GM12878 (cell line): ENCODE measurements around the gene RPL13A. TPM values are rescaled to one million over a fixed set of nuclear protein-coding genes. Genes with fewer than 3 reads are reported as not detected.
A peak's percentile ranks its signal among the peaks of the same experiment; 100 is the strongest.

Source experiments
- ASH2L ChIP-seq: fragments of 300-600, 200-600 bp; sonication (generic); IDR thresholded peaks from 2 replicates; pipeline ENCODE4 v1.6.1; 2017; ENCODE audit warnings: low read depth, mild to moderate bottlenecking, borderline replicate concordance
- CHD2 ChIP-seq: IDR thresholded peaks from 2 replicates; pipeline ENCODE4 v1.6.1; 2011; ENCODE audit warnings: low read depth, low read length, improper control_type of control experiment, borderline replicate concordance
- CREB1 ChIP-seq: IDR thresholded peaks from 2 replicates; pipeline ENCODE4 v1.6.1; 2012; ENCODE audit warnings: low read depth, mild to moderate bottlenecking, inconsistent platforms
- DPF2 ChIP-seq: fragments of 450-650 bp; IDR thresholded peaks from 2 replicates; pipeline ENCODE4 v1.6.1; 2017; ENCODE audit warnings: mild to moderate bottlenecking
- EGR1 ChIP-seq, 2 experiments: IDR thresholded peaks; 1 replicate in 1 of 2; 2 replicates in 1 of 2; pipeline ENCODE4 v1.6.1; 2011 to 2012; ENCODE audit warnings: low read depth in 2 of 2, low read length in 2 of 2, borderline replicate concordance in 1 of 2, mild to moderate bottlenecking in 1 of 2, moderate library complexity in 1 of 2
- GABPA ChIP-seq: IDR thresholded peaks from 2 replicates; pipeline ENCODE4 v1.6.1; 2014; ENCODE audit warnings: antibody characterized with exemption, low read depth, mild to moderate bottlenecking, inconsistent platforms
- HDGF ChIP-seq: fragments of 450-650 bp; IDR thresholded peaks from 2 replicates; pipeline ENCODE4 v1.6.1; 2016; ENCODE audit warnings: antibody characterized with exemption
- IKZF1 ChIP-seq: fragments of 450-650 bp; conservative IDR thresholded peaks from 2 replicates; pipeline ENCODE4 v1.6.1; 2017; ENCODE audit warnings: antibody characterized with exemption, mild to moderate bottlenecking
- KAT2A ChIP-seq: conservative IDR thresholded peaks from 2 replicates; pipeline ENCODE4 v1.6.1; 2011; ENCODE audit warnings: low read depth, low read length; ENCODE audit not compliant: control insufficient read depth
- MTA2 ChIP-seq: fragments of 450-650 bp; IDR thresholded peaks from 2 replicates; pipeline ENCODE4 v1.6.1; 2016; ENCODE audit warnings: low read depth, mild to moderate bottlenecking, moderate library complexity
- NR2F1 ChIP-seq: fragments of 450-650 bp; conservative IDR thresholded peaks from 2 replicates; pipeline ENCODE4 v1.6.1; 2017; ENCODE audit warnings: mild to moderate bottlenecking
- POLR2AphosphoS2 ChIP-seq: IDR thresholded peaks from 2 replicates; pipeline ENCODE4 v1.6.1; 2011; ENCODE audit warnings: low read depth, mild to moderate bottlenecking, low read length, improper control_type of control experiment, moderate library complexity
- RAD51 ChIP-seq: fragments of 450-650 bp; IDR thresholded peaks from 2 replicates; pipeline ENCODE4 v1.6.1; 2016; ENCODE audit warnings: moderate library complexity, mild to moderate bottlenecking, inconsistent platforms
- RUNX3 ChIP-seq: IDR thresholded peaks from 2 replicates; pipeline ENCODE4 v1.6.1; 2012; ENCODE audit warnings: low read length, inconsistent platforms
- SMAD1 ChIP-seq: fragments of 450-650 bp; IDR thresholded peaks from 2 replicates; pipeline ENCODE4 v1.6.1; 2018; ENCODE audit warnings: mild to moderate bottlenecking, low read depth; ENCODE audit not compliant: partially characterized antibody
- SMAD5 ChIP-seq: IDR thresholded peaks from 2 replicates; pipeline ENCODE4 v1.6.1; 2016; ENCODE audit warnings: antibody characterized with exemption, low read depth
- SMARCA5 ChIP-seq: fragments of 450-650 bp; IDR thresholded peaks from 2 replicates; pipeline ENCODE4 v1.6.1; 2017; ENCODE audit warnings: mild to moderate bottlenecking
- SREBF2 ChIP-seq: IDR thresholded peaks from 2 replicates; pipeline ENCODE4 v1.6.1; 2012; ENCODE audit warnings: mild to moderate bottlenecking, low read length
- STAT1 ChIP-seq: fragments of 450-650 bp; conservative IDR thresholded peaks from 2 replicates; pipeline ENCODE4 v1.6.1; 2014; ENCODE audit warnings: antibody characterized with exemption, mild to moderate bottlenecking
- SUPT20H ChIP-seq: IDR thresholded peaks from 2 replicates; pipeline ENCODE4 v1.6.1; 2011; ENCODE audit warnings: low read depth, mild to moderate bottlenecking, low read length, moderate library complexity, borderline replicate concordance; ENCODE audit not compliant: control insufficient read depth
- TARDBP ChIP-seq: IDR thresholded peaks from 2 replicates; pipeline ENCODE4 v1.6.1; 2016; ENCODE audit warnings: borderline replicate concordance
- TCF3 ChIP-seq: IDR thresholded peaks from 2 replicates; pipeline ENCODE4 v1.6.1; 2012; ENCODE audit warnings: low read depth, mild to moderate bottlenecking, low read length, borderline replicate concordance; ENCODE audit not compliant: insufficient read depth
- polyA plus RNA-seq, 11 experiments: library from polyadenylated mRNA; depleted of rRNA in 4 of 11; unstranded in 6 of 11; stranded (reverse) in 5 of 11; fragments of >200 nt; fragmentation: Nextera tagmentation in 4 of 11; fragmentation: Illumina TruSeq in 1 of 11; extraction: Ambion mirVana in 4 of 11; extraction: Trizol in 1 of 11; gene quantifications; 1 replicate in 1 of 11; 2 replicates in 10 of 11; pipeline versions ENCODE4 v1.2.1 to v1.2.3, GENCODE V29; 2011 to 2016; ENCODE audit warnings: inconsistent platforms in 2 of 11, missing spikeins in 2 of 11, low read depth in 1 of 11
- total RNA-seq, 4 experiments: library from RNA; depleted of rRNA in 3 of 4; stranded (reverse); fragments of >200 nt in 3 of 4; fragmentation: Illumina TruSeq in 1 of 4; extraction: Trizol in 1 of 4; gene quantifications; 2 replicates each; pipeline versions ENCODE4 v1.2.1 to v1.2.3, GENCODE V29; 2013 to 2021
- TF ChIP-seq, protein P1 (sequence below): fragments of 450-650 bp; IDR thresholded peaks from 2 replicates; pipeline ENCODE4 v1.6.1; 2017; ENCODE audit warnings: borderline replicate concordance
- TF ChIP-seq, protein P2 (sequence below): fragments of 450-650 bp; IDR thresholded peaks from 2 replicates; pipeline ENCODE4 v1.6.1; 2017; ENCODE audit warnings: low read depth, mild to moderate bottlenecking, moderate library complexity
- TF ChIP-seq, protein P3 (sequence below), 3 experiments: IDR thresholded peaks in 2 of 3; conservative IDR thresholded peaks in 1 of 3; 2 replicates each; pipeline ENCODE4 v1.5.1; 2011; ENCODE audit warnings: low read depth in 3 of 3, low read length in 3 of 3, mild to moderate bottlenecking in 3 of 3, control low read depth in 2 of 3, moderate library complexity in 2 of 3, inconsistent platforms in 1 of 3, mixed read lengths in 1 of 3; ENCODE audit not compliant: control insufficient read depth in 2 of 3, insufficient read depth in 1 of 3; ENCODE audit errors: extremely low read depth in 1 of 3
- TF ChIP-seq, protein P4 (sequence below): IDR thresholded peaks from 2 replicates; pipeline ENCODE4 v1.6.1; 2012; ENCODE audit warnings: low read depth, low read length, improper control_type of control experiment

The RPL13A gene
- total and polyA plus RNA-seq, 10 of the 15 experiments (the other 5 are each of a cell fraction or from before 2014, with no cell fraction given): 1,426 to 8,961 (median 4,266) TPM

DNA sequence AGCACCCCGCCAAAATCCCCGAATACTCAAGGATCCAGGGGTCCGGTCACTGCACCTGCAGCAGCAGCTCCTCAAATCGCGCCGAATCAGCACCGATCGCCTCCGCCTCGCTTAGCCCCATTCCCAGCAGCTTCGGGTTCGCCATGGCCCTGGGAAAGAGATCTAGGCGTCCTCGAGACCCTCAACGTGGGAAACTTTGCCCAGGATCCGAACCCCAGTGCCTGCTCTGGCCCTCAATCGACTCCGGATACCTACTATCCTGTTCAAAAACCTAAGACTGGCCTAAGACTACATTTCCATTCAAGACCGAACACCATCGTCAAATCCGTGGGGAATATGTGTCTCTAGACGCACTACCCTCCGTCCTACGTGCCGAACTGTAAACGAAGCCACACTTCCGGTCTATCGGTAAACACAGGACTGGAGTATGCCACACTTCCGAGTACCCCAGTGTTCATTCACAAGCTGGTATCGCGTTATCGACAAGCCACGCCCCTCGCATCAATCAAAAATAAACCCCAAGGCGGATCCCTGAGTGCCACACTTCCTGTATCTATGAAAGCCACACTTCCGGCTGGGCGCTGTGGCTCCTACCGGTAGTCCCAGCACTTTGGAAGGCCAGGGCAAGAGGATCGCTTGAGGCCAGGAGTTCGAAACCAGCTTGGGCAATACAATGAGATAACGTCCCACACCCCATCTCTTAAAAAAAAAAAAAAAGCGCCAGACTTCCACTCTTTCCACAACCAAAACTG is 35.8 kb upstream of the RPL13A start, which contains the start of gene PIH1D1 (continued):
- TF ChIP-seq SREBF2: no peak
- TF ChIP-seq SUPT20H: no peak
- TF ChIP-seq STAT1: no peak
- TF ChIP-seq IKZF1: peak; percentile 75; the same call in 1 of the 2 replicates
- TF ChIP-seq DPF2: 0 out of 2 replicates have a peak, but pooled peaks have one; percentile 25
- TF ChIP-seq, protein P1, sequence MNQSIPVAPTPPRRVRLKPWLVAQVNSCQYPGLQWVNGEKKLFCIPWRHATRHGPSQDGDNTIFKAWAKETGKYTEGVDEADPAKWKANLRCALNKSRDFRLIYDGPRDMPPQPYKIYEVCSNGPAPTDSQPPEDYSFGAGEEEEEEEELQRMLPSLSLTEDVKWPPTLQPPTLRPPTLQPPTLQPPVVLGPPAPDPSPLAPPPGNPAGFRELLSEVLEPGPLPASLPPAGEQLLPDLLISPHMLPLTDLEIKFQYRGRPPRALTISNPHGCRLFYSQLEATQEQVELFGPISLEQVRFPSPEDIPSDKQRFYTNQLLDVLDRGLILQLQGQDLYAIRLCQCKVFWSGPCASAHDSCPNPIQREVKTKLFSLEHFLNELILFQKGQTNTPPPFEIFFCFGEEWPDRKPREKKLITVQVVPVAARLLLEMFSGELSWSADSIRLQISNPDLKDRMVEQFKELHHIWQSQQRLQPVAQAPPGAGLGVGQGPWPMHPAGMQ: peak; percentile 60
- TF ChIP-seq ASH2L: no peak
- no peak for TF ChIP-seq TARDBP
- TF ChIP-seq NR2F1: no peak
- no peak for TF ChIP-seq KAT2A
- TF ChIP-seq, protein P2, sequence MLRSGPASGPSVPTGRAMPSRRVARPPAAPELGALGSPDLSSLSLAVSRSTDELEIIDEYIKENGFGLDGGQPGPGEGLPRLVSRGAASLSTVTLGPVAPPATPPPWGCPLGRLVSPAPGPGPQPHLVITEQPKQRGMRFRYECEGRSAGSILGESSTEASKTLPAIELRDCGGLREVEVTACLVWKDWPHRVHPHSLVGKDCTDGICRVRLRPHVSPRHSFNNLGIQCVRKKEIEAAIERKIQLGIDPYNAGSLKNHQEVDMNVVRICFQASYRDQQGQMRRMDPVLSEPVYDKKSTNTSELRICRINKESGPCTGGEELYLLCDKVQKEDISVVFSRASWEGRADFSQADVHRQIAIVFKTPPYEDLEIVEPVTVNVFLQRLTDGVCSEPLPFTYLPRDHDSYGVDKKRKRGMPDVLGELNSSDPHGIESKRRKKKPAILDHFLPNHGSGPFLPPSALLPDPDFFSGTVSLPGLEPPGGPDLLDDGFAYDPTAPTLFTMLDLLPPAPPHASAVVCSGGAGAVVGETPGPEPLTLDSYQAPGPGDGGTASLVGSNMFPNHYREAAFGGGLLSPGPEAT: peak; percentile 50; the same call in 1 of the 2 replicates
- TF ChIP-seq EGR1 (IDR thresholded peaks at IDR 0.05; ENCODE audit: borderline replicate concordance in 1 of 2, low read depth in 2 of 2, low read length in 2 of 2): no peak
- peak; percentile 99 for TF ChIP-seq CHD2
- TF ChIP-seq HDGF: peak; percentile 62; the same call in 1 of the 2 replicates
- TF ChIP-seq, protein P3, sequence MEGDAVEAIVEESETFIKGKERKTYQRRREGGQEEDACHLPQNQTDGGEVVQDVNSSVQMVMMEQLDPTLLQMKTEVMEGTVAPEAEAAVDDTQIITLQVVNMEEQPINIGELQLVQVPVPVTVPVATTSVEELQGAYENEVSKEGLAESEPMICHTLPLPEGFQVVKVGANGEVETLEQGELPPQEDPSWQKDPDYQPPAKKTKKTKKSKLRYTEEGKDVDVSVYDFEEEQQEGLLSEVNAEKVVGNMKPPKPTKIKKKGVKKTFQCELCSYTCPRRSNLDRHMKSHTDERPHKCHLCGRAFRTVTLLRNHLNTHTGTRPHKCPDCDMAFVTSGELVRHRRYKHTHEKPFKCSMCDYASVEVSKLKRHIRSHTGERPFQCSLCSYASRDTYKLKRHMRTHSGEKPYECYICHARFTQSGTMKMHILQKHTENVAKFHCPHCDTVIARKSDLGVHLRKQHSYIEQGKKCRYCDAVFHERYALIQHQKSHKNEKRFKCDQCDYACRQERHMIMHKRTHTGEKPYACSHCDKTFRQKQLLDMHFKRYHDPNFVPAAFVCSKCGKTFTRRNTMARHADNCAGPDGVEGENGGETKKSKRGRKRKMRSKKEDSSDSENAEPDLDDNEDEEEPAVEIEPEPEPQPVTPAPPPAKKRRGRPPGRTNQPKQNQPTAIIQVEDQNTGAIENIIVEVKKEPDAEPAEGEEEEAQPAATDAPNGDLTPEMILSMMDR (IDR thresholded peaks at IDR 0.05 in 2 of 3, conservative IDR thresholded peaks at IDR 0.05 in 1 of 3; ENCODE audit: control insufficient read depth in 2 of 3, extremely low read depth in 1 of 3, insufficient read depth in 1 of 3, low read depth in 3 of 3, low read length in 3 of 3): no peak
- peak; percentile 49; the same call in 1 of the 2 replicates for TF ChIP-seq SMARCA5
- peak; percentile 79 for TF ChIP-seq SMAD1
- peak; percentile 96 for TF ChIP-seq GABPA
- no peak for TF ChIP-seq RAD51
- TF ChIP-seq, protein P4, sequence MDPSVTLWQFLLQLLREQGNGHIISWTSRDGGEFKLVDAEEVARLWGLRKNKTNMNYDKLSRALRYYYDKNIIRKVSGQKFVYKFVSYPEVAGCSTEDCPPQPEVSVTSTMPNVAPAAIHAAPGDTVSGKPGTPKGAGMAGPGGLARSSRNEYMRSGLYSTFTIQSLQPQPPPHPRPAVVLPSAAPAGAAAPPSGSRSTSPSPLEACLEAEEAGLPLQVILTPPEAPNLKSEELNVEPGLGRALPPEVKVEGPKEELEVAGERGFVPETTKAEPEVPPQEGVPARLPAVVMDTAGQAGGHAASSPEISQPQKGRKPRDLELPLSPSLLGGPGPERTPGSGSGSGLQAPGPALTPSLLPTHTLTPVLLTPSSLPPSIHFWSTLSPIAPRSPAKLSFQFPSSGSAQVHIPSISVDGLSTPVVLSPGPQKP: peak; percentile 81
- no peak for TF ChIP-seq TCF3
- peak; percentile 50 for TF ChIP-seq RUNX3
- TF ChIP-seq POLR2AphosphoS2: peak; percentile 69; the same call in 1 of the 2 replicates
- 0 out of 2 replicates have a peak, but pooled peaks have one; percentile 19 for TF ChIP-seq MTA2
- TF ChIP-seq CREB1: peak; percentile 60
- peak; percentile 74 for TF ChIP-seq SMAD5
